Measurements from ENCODE around the gene ANP32B. TPM values are rescaled to one million over a fixed set of nuclear protein-coding genes. Genes with fewer than 3 reads are reported as not detected.

The ANP32B gene
- polyA plus RNA-seq, 1 of the 3 experiments (the other 2 are of a cell fraction) = 28.4 TPM

DNA sequence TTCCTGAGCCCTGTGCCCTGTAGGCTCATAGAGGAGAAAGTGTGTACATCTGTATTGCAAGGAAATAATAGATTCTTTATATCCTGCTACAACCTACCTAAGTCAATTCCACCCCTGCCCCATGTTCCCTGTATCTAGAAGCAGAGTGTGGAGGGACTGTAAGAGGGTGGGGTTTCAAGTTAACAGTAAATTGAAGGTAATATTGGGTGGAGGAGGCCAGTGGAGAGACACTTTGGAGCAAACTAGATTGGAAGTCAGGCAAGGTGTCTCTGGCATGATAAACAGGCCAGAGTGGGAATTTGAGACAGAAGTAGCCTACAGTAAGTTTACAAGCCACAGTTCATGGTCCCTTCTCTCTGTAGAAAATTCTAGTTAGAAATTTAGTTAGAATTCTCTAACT lies 42.9 kb upstream of the ANP32B start:
- H3K4me3 ChIP-seq (ENCODE audit: low read depth in 2 of 2, low read length in 1 of 2) = no peak overlapping the region
- no peak for DNase-seq
- no peaks in the 10 kb centered on the region for H3K4me1 ChIP-seq (ENCODE audit: control insufficient read depth in 1 of 2, insufficient read depth in 2 of 2, low read depth in 1 of 2, low read length in 1 of 2)
- no peak overlapping the region for H2AFZ ChIP-seq (ENCODE audit: low read depth)
- no peaks in the 10 kb centered on the region for H3K9me2 ChIP-seq
- no peaks in the 10 kb centered on the region for H3K36me3 ChIP-seq (replicated peaks in 1 of 2; ENCODE audit: control insufficient read depth in 1 of 2, insufficient read depth in 2 of 2, low read length in 1 of 2)
- H3K4me2 ChIP-seq = no peak overlapping the region
- H3K79me2 ChIP-seq (ENCODE audit: insufficient read depth) = no peaks in the 10 kb centered on the region
- TF ChIP-seq EP300 (IDR thresholded peaks at IDR 0.05; ENCODE audit: borderline replicate concordance in 1 of 2, low read depth in 1 of 2, low read length in 1 of 2) = no peak
- TF ChIP-seq, protein P1, sequence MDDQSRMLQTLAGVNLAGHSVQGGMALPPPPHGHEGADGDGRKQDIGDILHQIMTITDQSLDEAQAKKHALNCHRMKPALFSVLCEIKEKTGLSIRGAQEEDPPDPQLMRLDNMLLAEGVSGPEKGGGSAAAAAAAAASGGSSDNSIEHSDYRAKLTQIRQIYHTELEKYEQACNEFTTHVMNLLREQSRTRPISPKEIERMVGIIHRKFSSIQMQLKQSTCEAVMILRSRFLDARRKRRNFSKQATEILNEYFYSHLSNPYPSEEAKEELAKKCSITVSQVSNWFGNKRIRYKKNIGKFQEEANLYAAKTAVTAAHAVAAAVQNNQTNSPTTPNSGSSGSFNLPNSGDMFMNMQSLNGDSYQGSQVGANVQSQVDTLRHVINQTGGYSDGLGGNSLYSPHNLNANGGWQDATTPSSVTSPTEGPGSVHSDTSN (IDR thresholded peaks at IDR 0.05) = no peak
- no peaks in the 10 kb centered on the region for H3F3A ChIP-seq (replicated peaks; ENCODE audit: insufficient read depth)
- CTCF ChIA-PET = interaction anchor here (1.4 kb wide), 1 partner anchor 43 kb away, joined by 4 read pairs; the partner anchor contains the start of gene ANP32B
- no peaks in the 10 kb centered on the region for H4K20me1 ChIP-seq (ENCODE audit: insufficient read depth)
- H3K9me3 ChIP-seq = no peaks in the 10 kb centered on the region
- peaks cover 11% of the 10 kb centered on the region; the same call in 1 of the 2 replicates for H3K27me3 ChIP-seq (ENCODE audit: insufficient read depth)
- H3K27ac ChIP-seq (ENCODE audit: low read depth in 2 of 2, low read length in 1 of 2) = no peak overlapping the region
- POLR2A ChIA-PET = no interaction called here
- no peak overlapping the region for H3K9ac ChIP-seq

DNA sequence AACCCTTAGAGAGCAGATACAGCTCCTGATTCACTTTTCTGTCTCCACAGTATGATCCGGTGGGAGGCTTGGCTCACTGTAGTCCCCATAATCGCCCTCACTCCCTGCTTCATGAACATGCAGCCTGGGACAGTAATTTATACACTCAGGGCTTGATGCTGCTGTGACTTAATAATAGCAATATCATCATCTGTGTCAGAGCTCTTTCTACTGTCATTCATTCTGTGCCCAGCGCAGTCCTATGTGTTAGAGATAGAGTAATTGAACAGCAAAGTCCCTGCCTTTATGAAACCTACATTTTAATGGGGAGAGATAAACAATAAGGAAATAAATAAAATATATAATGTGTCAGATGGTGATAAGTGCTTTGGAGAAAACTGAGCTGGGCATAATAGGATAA lies 42.4 kb upstream of the ANP32B start:
- no peak for TF ChIP-seq RAD21 (IDR thresholded peaks at IDR 0.05; ENCODE audit: low read length)
- TF ChIP-seq, protein P2, sequence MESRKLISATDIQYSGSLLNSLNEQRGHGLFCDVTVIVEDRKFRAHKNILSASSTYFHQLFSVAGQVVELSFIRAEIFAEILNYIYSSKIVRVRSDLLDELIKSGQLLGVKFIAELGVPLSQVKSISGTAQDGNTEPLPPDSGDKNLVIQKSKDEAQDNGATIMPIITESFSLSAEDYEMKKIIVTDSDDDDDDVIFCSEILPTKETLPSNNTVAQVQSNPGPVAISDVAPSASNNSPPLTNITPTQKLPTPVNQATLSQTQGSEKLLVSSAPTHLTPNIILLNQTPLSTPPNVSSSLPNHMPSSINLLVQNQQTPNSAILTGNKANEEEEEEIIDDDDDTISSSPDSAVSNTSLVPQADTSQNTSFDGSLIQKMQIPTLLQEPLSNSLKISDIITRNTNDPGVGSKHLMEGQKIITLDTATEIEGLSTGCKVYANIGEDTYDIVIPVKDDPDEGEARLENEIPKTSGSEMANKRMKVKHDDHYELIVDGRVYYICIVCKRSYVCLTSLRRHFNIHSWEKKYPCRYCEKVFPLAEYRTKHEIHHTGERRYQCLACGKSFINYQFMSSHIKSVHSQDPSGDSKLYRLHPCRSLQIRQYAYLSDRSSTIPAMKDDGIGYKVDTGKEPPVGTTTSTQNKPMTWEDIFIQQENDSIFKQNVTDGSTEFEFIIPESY (IDR thresholded peaks at IDR 0.05; ENCODE audit: borderline replicate concordance, low read depth) = no peak
- H3K9me3 ChIP-seq = no peaks in the 10 kb centered on the region
- no peak overlapping the region for H2AFZ ChIP-seq (ENCODE audit: low read depth)
- no peaks in the 10 kb centered on the region for H3K4me1 ChIP-seq (ENCODE audit: control insufficient read depth in 1 of 2, insufficient read depth in 2 of 2, low read depth in 1 of 2, low read length in 1 of 2)
- H3K79me2 ChIP-seq (ENCODE audit: insufficient read depth) = no peaks in the 10 kb centered on the region
- ChIA-PET CTCF (interaction anchor here (4.7 kb wide), 1 partner anchor 18 kb away, joined by 27 read pairs; the partner anchor contains the start of gene TRMO), POLR2A (no interaction called here)
- H3K9ac ChIP-seq = no peak overlapping the region
- 18% methylated on average over 3 of the region's 3 CpGs for WGBS (ENCODE audit: low lambda C conversion rate)
- H3K27me3 ChIP-seq (ENCODE audit: insufficient read depth) = peaks cover 11% of the 10 kb centered on the region; the same call in 1 of the 2 replicates
- H3F3A ChIP-seq (replicated peaks; ENCODE audit: insufficient read depth) = no peaks in the 10 kb centered on the region
- no peak overlapping the region for H3K4me2 ChIP-seq
- no peak overlapping the region for H3K27ac ChIP-seq (ENCODE audit: low read depth in 2 of 2, low read length in 1 of 2)
- no peaks in the 10 kb centered on the region for H3K36me3 ChIP-seq (replicated peaks in 1 of 2; ENCODE audit: control insufficient read depth in 1 of 2, insufficient read depth in 2 of 2, low read length in 1 of 2)
- no peaks in the 10 kb centered on the region for H4K20me1 ChIP-seq (ENCODE audit: insufficient read depth)
- no peak for DNase-seq
- H3K9me2 ChIP-seq = no peaks in the 10 kb centered on the region
- H3K4me3 ChIP-seq (ENCODE audit: low read depth in 2 of 2, low read length in 1 of 2) = no peak overlapping the region

DNA sequence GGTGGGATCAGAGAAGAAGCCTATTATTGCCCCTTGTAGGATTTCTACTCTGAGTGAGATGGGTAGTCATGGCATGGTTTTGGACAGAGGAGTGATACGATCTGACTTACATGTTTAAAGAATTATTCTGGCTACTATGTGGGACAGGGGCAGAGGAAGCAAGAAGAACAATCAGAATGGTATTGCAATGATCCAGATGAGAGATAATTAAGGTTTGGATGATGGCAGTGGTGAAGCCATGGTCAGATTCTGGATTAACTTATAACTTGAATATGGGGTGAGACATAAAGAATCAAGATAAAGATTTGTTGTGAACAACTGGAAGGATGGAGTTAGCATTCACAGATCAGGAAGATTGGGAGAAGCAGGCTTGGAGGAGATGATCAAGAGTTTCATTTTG lies 41.8 kb upstream of the ANP32B start:
- Histone ChIP-seq H3K4me3 (ENCODE audit: low read depth in 2 of 2, low read length in 1 of 2) (no peak overlapping the region), H3K36me3 (replicated peaks in 1 of 2; ENCODE audit: control insufficient read depth in 1 of 2, insufficient read depth in 2 of 2, low read length in 1 of 2) (no peaks in the 10 kb centered on the region), H2AFZ (ENCODE audit: low read depth) (no peak overlapping the region), H3K4me2 (no peak overlapping the region), H3K9me2 (no peaks in the 10 kb centered on the region), H4K20me1 (ENCODE audit: insufficient read depth) (no peaks in the 10 kb centered on the region), H3K27ac (ENCODE audit: low read depth in 2 of 2, low read length in 1 of 2) (no peak overlapping the region), H3F3A (replicated peaks; ENCODE audit: insufficient read depth) (no peaks in the 10 kb centered on the region), H3K9ac (no peak overlapping the region), H3K27me3 (ENCODE audit: insufficient read depth) (peaks cover 11% of the 10 kb centered on the region; the same call in 1 of the 2 replicates), H3K9me3 (no peaks in the 10 kb centered on the region), H3K79me2 (ENCODE audit: insufficient read depth) (no peaks in the 10 kb centered on the region), H3K4me1 (ENCODE audit: control insufficient read depth in 1 of 2, insufficient read depth in 2 of 2, low read depth in 1 of 2, low read length in 1 of 2) (no peaks in the 10 kb centered on the region)
- ChIA-PET CTCF (interaction anchor here (4.7 kb wide), 1 partner anchor 18 kb away, joined by 27 read pairs; the partner anchor contains the start of gene TRMO), POLR2A (no interaction called here)
- DNase-seq = no peak
- 0% methylated on average over 1 of the region's 1 CpG for WGBS (ENCODE audit: low lambda C conversion rate)
- TF ChIP-seq JUND (IDR thresholded peaks at IDR 0.05) (no peak), CHD2 (IDR thresholded peaks at IDR 0.05; ENCODE audit: low read length, partially characterized antibody) (no peak), NRF1 (IDR thresholded peaks at IDR 0.05; ENCODE audit: low read depth, low read length) (no peak), MXI1 (IDR thresholded peaks at IDR 0.05; ENCODE audit: low read depth, low read length) (no peak), SIN3A (IDR thresholded peaks at IDR 0.05; ENCODE audit: borderline replicate concordance, low read depth, low read length) (no peak), TEAD4 (IDR thresholded peaks at IDR 0.05; ENCODE audit: borderline replicate concordance, insufficient read depth) (no peak), RAD21 (IDR thresholded peaks at IDR 0.05; ENCODE audit: low read length) (no peak), TCF12 (IDR thresholded peaks at IDR 0.05) (no peak), ELF1 (IDR thresholded peaks at IDR 0.05) (no peak)
- TF ChIP-seq, protein P3, sequence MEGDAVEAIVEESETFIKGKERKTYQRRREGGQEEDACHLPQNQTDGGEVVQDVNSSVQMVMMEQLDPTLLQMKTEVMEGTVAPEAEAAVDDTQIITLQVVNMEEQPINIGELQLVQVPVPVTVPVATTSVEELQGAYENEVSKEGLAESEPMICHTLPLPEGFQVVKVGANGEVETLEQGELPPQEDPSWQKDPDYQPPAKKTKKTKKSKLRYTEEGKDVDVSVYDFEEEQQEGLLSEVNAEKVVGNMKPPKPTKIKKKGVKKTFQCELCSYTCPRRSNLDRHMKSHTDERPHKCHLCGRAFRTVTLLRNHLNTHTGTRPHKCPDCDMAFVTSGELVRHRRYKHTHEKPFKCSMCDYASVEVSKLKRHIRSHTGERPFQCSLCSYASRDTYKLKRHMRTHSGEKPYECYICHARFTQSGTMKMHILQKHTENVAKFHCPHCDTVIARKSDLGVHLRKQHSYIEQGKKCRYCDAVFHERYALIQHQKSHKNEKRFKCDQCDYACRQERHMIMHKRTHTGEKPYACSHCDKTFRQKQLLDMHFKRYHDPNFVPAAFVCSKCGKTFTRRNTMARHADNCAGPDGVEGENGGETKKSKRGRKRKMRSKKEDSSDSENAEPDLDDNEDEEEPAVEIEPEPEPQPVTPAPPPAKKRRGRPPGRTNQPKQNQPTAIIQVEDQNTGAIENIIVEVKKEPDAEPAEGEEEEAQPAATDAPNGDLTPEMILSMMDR (IDR thresholded peaks at IDR 0.05) = no peak
- TF ChIP-seq, protein P4, sequence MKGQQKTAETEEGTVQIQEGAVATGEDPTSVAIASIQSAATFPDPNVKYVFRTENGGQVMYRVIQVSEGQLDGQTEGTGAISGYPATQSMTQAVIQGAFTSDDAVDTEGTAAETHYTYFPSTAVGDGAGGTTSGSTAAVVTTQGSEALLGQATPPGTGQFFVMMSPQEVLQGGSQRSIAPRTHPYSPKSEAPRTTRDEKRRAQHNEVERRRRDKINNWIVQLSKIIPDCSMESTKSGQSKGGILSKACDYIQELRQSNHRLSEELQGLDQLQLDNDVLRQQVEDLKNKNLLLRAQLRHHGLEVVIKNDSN (IDR thresholded peaks at IDR 0.05; ENCODE audit: borderline replicate concordance, low read depth) = no peak

All from SK-N-SH (cell line).